ENCODE results near the gene ZNF410. TPM values are rescaled to one million over a fixed set of nuclear protein-coding genes. Genes with fewer than 3 reads are reported as not detected.
A peak's percentile ranks its signal among the peaks of the same experiment; 100 is the strongest.
"Not testable (repeated sequence)": the region's sequence is repeated elsewhere in the genome, so short reads cannot be mapped to it uniquely, and the experiment has no call there.

ZNF410 gene
- total RNA-seq, 4 donors from 2014 or later = 48.8 to 57.3 (median 51.2) TPM

GRCh38 chr14:73862480-73862879 lies 24.2 kb upstream of the ZNF410 start:
- no peaks in the 10 kb centered on the region for H3K27me3 ChIP-seq
- no peak overlapping the region for H3K4me3 ChIP-seq (replicated peaks in 1 of 3)
- DNase-seq = no peak
- no peaks in the 10 kb centered on the region for H3K4me1 ChIP-seq
- H3K36me3 ChIP-seq = no peaks in the 10 kb centered on the region
- no peak for TF ChIP-seq POLR2A (IDR thresholded peaks at IDR 0.05)
- TF ChIP-seq CTCF (IDR thresholded peaks at IDR 0.05) = no peak
- intact Hi-C loops (cut with DNase I) = no loop called here
- 96 to 97% methylated on average over 8 of the region's 8 CpGs for WGBS, 2 donors
- peak overlapping the region in 1 of 3 donors; percentile 11 for H3K27ac ChIP-seq
- no peaks in the 10 kb centered on the region for H3K9me3 ChIP-seq

GRCh38 chr14:73863209-73863608 lies 23.4 kb upstream of the ZNF410 start:
- intact Hi-C loops (cut with DNase I) = no loop called here
- no peak for TF ChIP-seq POLR2A (IDR thresholded peaks at IDR 0.05)
- TF ChIP-seq CTCF (IDR thresholded peaks at IDR 0.05) = no peak
- Histone ChIP-seq H3K27me3 (no peaks in the 10 kb centered on the region), H3K9me3 (no peaks in the 10 kb centered on the region), H3K4me1 (no peaks in the 10 kb centered on the region), H3K27ac (peak overlapping the region in 1 of 3 donors; percentile 11), H3K4me3 (replicated peaks in 1 of 3) (no peak overlapping the region), H3K36me3 (no peaks in the 10 kb centered on the region)
- 38 to 41% methylated on average over 2 of the region's 2 CpGs for WGBS, 2 donors
- peak; percentile 39 to 47 for DNase-seq

GRCh38 chr14:73865534-73866113 lies 21.0 kb upstream of the ZNF410 start:
- 89 to 92% methylated on average over 8 of the region's 8 CpGs for WGBS, 2 donors
- DNase-seq = no peak
- intact Hi-C loops (cut with DNase I) = no loop called here
- H3K27me3 ChIP-seq = no peaks in the 10 kb centered on the region
- no peaks in the 10 kb centered on the region for H3K9me3 ChIP-seq
- no peaks in the 10 kb centered on the region for H3K4me1 ChIP-seq
- H3K4me3 ChIP-seq (replicated peaks in 1 of 3) = no peak overlapping the region
- no peak overlapping the region for H3K27ac ChIP-seq
- no peak for TF ChIP-seq POLR2A (IDR thresholded peaks at IDR 0.05)
- TF ChIP-seq CTCF (IDR thresholded peaks at IDR 0.05) = no peak
- H3K36me3 ChIP-seq = no peaks in the 10 kb centered on the region

GRCh38 chr14:73869754-73870153 lies 16.9 kb upstream of the ZNF410 start:
- H3K4me3 ChIP-seq (replicated peaks in 1 of 3); intact Hi-C loops (cut with DNase I): not testable (repeated sequence)

GRCh38 chr14:73870525-73871235 lies 16.0 kb upstream of the ZNF410 start:
- Histone ChIP-seq H3K27ac (no peak overlapping the region), H3K27me3 (no peaks in the 10 kb centered on the region), H3K4me1 (no peaks in the 10 kb centered on the region), H3K4me3 (replicated peaks in 1 of 3) (no peak overlapping the region), H3K9me3 (no peaks in the 10 kb centered on the region), H3K36me3 (no peaks in the 10 kb centered on the region)
- DNase-seq = no peak
- no peak for TF ChIP-seq CTCF (IDR thresholded peaks at IDR 0.05)
- no peak for TF ChIP-seq POLR2A (IDR thresholded peaks at IDR 0.05)
- WGBS, 2 donors = 95% methylated on average over 2 of the region's 2 CpGs
- intact Hi-C loops (cut with DNase I) = no loop called here

More at GRCh38 chr14:73869754-73870153, 16.9 kb upstream of the ZNF410 start:
- WGBS, 2 donors = 61 to 63% methylated on average over 11 of the region's 11 CpGs
- not testable (repeated sequence) for H3K36me3 ChIP-seq, H3K27me3 ChIP-seq, H3K4me1 ChIP-seq, H3K9me3 ChIP-seq, H3K27ac ChIP-seq
- DNase-seq = peak; percentile 40 to 56

All from thyroid gland (tissue), 4 donors.